GM18868 (cell line): ENCODE results near the gene PLCL1.

Experiments used
- ATAC-seq: cut with Tn5 transposase; IDR thresholded peaks from one replicate; pipeline ENCODE4 v1.9.1; 2021; ENCODE audit warnings: mild to moderate bottlenecking, moderate library complexity; ENCODE audit not compliant: unreplicated experiment

The PLCL1 gene

DNA sequence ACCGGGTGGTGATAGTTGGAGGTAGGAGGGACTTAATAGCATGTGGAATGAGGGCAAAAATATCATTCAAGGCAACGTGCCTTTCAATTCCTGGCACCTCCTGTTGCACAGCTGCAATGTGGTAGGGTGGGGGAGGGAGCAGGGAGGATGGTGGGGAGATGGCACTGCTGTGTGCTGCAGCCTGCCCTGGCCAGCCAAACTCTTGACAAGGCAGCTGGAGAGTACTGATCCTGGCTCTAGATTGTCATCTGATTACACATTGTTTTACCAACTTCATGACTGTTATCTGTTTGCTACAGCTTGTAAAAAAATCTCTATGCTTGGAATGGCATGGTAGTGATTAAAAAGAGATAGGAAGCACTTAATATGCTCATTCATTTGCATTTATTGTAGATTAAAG lies 47.7 kb downstream of the PLCL1 start:
- no peak for ATAC-seq

DNA sequence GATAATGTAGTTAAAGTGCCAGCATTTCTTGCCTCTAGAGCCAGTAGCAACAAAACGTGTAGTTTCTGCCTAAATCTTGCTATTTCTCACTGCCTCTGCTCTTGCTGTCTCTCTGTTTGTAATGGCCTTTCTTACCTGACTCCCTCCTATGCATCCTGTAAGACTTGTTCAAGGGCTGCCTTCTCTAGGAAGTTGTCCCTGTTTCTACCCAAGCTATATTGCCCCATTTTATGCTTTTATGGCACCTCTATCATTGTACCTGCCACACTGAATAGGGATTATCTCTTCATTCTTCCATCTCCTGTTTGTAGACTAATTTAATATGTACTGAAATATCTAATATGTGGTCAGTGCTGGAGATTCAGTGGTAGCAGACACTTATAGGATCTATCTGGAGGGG lies 49.2 kb downstream of the PLCL1 start:
- no peak for ATAC-seq

DNA sequence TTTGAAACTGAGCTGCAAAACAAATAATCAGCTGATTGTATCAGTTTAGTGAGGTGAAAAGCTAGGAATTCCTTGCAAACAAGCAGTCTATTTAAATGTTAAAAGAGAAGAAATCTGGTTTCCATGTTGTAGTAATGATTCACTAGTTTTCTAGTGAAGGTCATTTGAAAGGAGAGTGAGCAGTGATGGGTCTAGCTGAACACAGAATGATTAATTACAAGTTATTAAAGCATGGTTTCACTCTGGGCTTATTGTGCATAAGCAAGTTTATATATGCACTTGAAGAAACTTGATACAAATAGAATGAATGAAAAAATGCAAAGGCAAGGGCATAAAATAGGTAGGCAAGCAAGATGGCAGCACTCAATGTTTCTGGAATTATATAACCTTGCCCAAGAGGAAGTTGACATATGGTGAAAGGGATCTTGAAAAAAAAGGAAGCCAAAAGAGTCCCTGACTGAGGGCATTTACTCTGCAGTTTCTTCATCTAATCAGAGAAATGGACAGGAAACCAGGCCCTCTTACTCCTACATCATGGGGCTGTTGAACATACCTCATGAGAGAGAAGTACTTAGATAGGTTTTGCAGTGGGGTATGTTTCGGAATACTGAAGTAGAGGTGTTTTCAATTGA lies 53.2 kb downstream of the PLCL1 start:
- no peak for ATAC-seq

DNA sequence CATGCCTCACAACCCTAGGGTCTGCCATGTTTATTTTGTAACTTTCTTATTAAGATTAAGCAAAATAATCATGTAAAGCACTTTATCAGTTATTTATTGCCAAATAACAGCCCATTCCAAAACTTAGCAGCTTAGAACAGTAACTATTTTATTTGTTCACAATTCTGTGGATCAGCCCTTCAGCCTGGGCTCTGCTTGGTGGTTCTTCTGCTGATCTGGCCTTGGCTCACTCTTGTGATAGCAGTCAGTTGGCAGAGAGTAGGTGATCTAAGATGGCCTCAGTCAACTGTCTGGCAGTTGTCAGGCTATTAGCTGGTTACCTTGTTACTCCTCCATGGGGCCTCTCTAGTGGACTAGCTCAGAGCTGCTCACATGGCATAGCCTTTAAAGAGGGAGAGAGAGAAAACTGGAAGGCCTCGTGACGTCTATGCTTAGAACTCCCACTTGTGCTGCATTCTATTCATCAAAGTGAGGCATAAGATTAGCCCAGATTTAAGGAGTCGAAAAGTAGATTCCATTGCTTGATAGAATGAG lies 54.3 kb downstream of the PLCL1 start:
- ATAC-seq: no peak

DNA sequence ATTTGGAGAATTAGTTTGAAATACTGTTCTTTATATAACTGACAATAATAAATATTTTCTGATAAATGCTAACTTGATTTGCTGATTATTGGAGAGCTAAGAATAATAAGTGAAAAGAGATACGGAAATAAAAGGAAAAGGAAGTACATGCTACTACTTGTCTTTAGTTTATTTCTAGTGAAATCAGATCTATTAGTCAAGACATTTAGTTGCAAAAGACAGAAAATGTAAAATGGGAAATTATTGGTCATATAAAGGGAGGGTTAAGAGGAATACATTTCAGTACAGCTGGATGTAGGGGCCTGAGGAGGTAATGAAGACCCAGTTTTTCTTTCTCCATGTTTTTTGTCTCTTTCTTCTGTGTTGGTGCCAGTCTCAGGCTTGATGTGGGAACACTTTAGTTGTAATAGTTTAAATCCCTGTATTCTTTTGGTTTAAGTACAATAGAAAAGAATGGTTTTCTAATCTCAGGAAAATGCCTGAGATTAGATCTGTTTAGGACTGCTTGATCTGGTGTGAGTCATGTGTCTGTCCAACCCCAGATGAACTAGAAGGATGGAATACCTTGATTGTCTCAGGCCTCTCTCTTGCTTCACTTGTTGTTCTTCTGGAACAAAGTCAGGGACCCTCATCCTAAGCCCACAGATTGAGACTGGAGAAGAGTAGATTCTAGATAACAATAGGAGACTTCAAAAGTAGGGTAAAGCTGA lies 58.0 kb downstream of the PLCL1 start:
- no peak for ATAC-seq

DNA sequence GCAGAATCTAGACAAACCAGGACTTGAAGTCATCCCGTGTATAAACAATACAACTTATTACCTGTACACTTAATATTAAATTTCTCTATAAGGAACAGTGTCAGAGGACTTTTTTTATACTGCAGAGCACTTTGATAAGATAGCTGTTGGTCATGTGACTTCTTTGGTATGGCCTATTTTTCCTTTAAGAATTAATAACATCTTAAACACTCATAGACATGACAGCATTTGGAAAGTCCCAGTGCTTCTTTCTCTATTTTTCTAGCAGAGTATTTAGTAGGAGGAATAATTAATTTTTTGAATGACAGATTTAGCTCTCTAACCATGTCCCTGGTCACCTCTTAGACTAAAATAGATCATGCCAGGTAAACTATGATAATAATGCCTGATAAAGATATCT lies 59.4 kb downstream of the PLCL1 start:
- no peak for ATAC-seq

DNA sequence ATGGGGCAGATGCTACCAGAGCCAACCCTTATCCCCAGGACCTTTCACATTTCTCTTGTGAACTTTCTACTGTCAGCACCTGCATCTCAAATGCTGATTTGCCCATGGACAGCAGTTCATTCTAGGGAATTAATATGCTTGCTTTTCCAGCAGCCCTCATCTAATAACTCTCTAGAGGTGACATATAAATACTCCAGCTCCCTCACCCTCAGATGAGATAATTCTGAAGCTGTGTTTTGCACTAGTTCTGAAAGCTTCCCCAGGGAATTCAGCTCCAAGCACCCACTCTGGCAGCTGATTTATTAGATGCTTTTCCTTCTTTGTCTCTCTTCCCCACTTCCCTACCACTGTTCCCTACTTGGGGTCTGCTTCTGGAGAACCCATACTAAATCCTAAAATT lies 62.1 kb downstream of the PLCL1 start:
- no peak for ATAC-seq

DNA sequence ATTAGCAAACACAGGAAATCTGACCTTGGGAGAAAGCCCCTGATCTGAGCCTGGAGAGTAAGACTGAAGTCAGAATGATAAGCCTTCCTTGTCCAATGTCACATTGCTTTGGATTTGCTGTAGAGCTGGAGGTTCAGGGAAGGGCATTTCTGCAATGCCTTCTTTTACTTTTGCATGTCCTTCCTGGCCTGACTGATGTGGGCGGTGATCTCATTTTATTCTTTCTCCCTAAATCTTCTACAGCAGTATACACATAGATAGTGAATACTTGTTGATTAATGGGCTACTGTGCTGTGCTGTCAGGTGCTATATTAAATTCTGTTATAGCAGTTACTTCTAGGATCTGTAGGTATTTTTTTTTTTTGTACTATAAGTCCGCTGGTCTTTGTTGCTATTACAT lies 62.6 kb downstream of the PLCL1 start:
- no peak for ATAC-seq

DNA sequence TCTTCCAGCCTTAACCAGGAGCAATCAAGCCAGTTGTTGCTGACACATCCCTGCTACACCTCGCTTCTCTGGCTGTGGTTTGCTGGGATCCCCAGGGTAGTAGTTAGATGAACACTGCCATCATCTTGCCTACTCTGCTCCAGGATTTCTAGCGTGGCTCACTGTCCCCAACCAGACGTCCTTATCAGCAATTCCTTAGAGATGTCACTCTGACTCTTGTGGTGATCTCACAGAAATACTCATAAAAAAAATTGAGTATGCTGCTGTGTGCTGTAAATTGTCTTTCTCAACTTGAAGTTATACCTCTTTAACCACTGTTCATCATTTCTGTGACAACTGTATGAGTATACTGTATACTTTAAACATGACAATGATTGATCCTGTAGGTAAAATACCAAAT lies 63.2 kb downstream of the PLCL1 start:
- ATAC-seq: no peak

DNA sequence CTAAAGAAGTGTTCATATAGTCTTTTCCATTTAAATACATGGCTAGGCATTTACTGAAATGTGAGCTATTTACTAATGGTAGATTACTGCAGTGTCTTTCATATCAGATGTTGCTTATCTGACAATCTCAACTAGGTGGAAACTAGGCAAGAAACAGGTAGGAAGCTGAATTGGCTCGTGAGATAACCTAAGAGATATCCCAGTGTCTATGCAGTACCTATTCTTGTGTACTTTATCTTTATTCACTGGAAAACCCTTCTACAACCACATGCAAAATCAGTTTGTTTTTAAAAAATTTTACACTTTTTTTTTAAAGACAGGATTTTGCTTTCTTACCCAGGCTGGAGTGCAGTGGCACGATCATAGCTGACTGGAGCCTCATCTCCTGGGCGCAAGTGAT lies 63.8 kb downstream of the PLCL1 start:
- ATAC-seq: no peak

DNA sequence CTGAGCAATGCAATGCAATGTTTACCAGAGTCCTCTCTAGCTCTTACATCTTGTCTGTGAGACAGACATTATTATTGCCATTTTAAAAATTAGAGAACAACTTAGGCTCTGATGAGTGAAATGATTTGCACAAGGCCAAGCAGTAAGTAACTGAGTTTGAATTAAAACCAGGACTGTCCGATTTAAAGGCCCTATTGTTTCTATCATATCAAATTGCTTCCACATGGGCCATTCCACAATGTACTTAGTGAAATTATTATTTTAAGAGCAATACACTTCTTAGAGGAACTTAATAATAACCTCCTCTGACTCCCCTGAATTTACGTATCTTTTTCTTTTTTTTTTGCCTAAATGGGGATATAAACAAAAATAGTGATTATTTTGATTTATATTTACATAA lies 64.6 kb downstream of the PLCL1 start:
- ATAC-seq: no peak

DNA sequence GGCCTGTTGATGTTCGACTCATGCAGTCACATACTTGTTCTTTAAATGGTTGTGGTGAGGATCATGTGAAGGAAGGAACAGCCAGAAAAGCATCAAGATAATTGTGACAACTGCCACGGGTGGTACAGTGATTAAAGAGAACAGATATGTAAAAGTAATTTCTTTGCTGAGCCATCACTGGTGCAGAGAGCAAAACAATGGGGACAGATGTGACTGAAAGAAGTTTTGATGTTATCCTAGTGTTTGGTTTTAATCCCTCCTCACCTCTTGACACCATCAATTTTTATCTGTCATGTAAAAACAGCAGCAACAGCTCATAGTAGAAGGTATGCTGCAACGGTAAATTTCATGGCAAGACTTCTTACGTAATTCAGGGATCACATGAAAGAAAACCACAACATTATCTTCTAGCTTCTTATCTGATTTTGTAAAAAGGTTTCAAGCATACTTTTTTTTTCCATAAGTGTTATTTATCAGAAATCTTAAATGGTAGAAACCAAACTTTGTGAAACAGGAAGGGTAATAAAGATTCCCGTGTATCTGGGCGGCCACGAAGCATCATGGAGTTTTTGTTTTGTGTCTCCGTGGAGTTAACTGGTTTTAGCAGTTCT lies 65.2 kb downstream of the PLCL1 start:
- no peak for ATAC-seq

DNA sequence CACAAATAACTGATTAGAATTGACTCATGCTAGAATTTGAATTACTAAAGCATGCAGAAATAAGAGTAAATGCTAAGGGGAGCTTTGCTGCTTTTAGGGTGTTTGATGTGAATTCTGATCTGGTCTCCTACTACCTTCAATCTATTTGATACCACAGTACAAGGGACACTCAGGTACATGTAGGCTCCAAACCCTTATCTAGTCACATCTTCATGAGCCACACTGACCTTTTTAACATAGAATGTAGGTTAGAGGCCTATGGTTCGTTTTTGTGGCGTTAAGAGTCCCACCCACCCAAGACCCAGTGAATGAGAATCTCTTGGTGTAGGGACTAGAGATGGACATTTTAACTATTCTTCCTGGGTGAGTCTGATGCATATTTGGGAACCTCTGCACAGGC lies 65.7 kb downstream of the PLCL1 start:
- ATAC-seq: no peak

DNA sequence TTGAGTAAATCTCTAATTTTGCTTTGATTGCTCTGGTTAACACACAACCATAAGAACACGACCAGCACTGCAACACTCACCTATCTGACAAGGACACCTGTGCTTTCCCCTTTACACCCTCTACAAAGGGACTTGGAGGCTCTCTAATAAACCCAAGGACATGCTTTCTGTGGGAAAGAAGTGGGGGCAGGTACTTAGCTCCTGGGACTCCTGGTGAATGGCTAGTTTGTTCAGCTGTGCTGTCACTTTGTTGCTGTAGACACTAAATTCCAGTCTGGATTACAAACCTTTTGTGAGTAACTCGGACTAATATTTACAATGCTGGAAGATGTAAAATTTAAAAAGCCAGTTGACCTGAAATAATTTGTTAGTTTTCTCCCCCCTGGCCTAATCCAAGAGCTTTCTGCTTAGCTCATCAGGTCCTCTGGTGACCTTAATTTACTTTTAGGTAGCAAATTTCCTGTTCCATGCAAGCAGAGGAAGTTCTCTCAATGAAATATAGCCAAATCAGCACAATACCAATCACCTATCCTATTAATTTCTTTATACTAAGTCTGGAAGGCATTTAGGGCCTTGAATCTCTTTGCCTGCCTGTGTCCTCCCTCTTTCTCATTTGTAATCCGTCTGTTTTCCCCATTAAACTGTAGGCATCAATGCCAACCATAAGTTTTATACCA lies 67.5 kb downstream of the PLCL1 start:
- ATAC-seq: no peak

DNA sequence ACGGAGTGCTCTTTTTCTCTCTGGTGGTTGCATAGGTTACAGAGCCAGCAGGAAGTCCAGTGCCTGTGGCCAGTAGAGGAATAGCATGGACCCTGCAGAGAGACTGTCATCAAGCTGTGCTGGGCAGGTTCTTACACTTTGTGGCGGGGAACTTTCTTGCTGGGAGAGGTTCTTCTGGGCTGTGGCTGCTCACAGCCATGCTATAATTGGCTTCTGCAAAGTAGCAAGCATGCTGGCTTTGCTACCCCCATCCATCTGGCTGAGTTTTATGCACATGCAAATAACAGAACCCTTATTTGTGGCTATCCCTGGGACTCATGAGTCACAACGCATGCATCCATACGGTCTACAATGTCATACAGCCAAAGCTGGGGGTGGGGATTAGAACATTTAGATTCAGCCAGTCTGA lies 68.9 kb downstream of the PLCL1 start:
- no peak for ATAC-seq

DNA sequence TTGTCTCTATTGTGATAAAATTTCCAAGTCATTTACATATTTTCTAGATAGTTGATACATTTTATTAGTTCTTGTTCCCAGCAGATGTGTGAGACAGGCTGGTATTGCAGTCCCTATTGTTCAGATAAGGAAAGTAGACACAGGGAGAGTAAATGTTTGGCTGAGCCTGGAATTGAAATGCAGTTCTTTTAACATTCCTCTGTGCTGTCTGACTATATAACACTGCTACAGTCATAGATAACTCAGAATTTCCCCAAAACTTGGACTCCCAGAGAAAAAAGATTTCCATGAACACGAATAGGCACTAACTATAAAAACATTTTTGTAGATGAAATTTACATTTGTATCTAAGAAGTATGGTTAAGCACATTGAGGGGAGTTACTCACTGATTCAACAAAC lies 71.4 kb downstream of the PLCL1 start:
- no peak for ATAC-seq

DNA sequence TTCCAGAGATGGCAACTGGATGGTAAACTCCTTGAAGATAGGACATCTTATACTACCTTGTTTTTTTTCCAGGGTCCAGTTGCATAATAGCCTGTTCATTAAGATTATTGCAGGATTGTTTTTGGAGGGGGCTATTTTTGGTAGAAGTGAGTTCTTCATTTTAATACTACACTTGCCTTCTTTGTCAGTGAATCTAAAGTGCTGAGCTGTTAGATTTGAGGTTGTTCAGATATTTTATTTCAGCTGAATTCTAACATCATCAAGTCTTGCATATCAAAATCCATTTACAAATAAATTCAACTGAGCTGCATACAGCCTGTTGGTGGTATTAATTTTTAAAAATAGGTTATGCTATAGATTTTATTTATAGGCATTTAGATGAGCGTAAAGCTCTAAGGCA lies 72.1 kb downstream of the PLCL1 start:
- no peak for ATAC-seq

DNA sequence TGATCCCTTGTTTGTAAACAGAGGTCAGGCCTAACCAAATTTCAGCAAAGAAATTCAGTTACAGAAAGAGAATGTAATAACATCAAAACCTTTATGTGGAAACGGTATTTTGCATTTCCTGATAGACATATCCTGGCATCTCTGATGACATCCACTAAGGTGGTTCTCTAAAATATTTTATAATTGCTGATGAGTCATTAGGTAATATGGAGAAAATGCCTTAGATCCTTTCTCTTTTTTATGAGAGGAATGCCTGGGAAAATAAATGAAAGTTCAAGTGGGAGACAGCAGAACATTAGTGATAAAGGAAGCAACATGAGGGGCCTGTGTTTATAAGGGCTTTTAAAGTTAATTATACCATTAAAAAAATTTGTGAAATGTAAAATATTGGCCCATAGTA lies 72.6 kb downstream of the PLCL1 start:
- no peak for ATAC-seq

DNA sequence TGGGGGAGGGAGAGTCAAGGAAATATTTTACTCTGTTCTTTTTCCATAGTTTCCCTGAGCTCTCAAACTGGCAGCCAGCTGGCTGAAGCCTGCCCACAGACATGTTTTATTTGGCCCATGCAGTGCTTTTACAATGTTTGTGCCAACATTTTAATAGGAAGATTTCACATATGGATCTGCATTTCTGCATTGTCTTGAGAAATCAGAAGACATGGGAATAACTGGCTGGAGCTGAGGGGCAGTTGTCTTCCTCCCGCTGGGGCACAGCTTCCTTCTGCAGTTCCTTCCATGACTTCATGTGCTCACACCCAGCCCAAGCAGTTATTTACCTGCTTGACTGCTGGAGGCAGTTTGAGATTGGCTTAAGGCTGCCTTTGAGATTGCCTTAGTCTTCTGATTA lies 74.4 kb downstream of the PLCL1 start:
- ATAC-seq: no peak

DNA sequence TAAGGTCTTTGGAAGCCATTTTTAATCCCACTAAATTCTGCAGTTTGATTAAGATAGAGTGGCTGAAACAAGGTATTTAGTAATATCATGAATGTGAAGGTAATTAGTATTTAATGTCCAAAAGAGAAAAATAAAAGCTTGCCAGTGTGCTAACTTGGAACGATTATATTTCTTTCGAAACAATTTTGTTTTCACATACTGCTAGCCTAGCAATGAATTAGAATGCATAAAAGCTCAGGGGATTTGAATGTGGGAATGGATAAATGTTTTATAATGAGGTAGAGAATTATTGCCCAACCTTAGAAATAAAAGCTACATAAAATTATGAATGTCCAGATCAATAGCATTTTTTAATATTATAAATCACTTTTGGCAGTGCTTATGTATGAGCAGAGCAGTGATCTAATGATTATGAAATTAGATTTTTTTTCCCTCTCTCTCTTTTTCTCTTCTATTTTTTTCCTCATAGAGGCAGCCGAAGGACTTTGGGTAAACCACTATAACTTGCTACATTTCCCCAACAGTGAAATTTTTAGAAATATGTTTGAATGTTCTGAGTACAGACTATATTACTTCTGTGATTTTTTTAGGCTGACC lies 75.5 kb downstream of the PLCL1 start:
- no peak for ATAC-seq

DNA sequence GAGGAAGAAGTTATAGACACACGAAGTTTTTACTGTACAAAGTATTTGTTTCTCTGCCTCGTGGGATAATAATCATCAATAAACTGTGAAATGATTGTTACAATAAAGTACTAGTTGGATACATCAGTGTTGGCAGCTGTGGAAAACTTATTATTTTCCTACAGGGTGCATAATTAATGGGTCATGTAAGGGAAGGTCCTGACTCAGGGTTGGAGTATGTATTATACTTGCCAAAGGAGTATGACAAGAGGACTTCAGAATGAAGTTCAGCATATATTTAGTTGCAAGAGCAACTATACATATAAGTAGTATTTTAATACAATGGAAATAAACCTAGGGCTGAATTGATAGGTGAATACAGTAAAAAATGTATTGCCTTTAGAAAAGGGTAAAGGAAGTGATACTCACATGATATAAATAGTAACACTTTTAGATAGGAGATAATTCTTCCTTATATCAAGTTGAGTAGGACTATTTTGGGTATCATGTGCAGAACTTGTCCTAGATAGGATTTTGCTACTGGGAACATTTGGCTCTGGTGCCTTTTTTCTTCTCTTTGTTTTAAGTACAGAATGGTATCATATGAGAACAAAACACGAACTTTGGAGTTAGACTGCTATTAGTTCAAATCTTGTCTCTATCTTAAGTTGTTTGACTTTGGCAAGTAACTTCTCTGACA lies 79.1 kb downstream of the PLCL1 start:
- ATAC-seq: no peak
